ENCODE data around the gene EPS8.

EPS8 gene

DNA sequence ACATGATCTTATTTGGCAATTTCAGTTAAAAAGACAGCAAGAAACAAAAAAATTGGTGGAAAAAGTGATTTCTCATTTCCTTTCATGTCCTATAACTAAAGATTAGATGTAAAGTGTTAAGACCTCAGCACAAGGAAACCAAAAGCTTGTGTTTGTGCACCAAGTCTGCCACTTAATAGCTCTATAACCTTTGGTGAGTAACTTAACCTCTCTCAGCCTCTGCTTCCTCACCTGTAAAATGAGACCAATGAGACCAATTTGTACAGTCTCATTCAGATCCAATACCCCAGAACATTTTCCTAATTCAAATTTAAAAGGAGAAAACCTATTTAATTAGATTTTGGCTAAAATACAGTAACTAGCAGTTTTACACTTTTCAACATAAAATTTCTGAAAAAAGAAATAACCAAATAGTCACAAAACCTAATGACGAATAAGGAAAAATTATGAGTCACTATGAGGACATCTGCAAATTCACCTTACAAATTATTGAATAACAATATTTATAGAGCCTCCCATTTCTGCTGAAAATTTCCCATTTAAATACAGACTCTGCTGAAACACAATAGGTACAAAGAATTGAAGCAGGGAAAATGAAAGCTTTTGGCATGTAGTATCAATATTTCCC lies 71.1 kb downstream of the EPS8 start:
- DNase-seq (ENCODE audit: low spot score) = no peak

GRCh38 chr12:15716581-15716980 lies 72.6 kb downstream of the EPS8 start:
- no peak for DNase-seq (ENCODE audit: low spot score)

DNA sequence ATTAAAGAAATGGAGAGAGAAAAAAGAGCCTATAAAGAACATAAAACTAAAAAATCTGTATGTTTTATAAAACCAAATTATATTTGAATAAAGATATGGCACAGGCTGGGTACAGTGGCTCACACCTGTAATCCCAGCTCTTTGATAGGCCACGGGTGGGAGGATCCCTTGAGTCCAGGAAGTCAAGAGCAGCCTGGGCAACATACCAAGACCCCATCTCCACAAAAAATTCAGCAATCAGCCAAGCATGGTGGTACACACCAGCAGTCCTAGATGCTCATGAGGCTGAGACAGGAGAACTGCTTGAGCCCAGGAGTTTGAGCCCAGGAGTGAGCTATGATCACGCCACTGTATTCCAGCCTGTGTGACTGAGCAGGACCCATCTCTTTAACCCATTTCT lies 74.9 kb downstream of the EPS8 start:
- DNase-seq (ENCODE audit: low spot score) = no peak

DNA sequence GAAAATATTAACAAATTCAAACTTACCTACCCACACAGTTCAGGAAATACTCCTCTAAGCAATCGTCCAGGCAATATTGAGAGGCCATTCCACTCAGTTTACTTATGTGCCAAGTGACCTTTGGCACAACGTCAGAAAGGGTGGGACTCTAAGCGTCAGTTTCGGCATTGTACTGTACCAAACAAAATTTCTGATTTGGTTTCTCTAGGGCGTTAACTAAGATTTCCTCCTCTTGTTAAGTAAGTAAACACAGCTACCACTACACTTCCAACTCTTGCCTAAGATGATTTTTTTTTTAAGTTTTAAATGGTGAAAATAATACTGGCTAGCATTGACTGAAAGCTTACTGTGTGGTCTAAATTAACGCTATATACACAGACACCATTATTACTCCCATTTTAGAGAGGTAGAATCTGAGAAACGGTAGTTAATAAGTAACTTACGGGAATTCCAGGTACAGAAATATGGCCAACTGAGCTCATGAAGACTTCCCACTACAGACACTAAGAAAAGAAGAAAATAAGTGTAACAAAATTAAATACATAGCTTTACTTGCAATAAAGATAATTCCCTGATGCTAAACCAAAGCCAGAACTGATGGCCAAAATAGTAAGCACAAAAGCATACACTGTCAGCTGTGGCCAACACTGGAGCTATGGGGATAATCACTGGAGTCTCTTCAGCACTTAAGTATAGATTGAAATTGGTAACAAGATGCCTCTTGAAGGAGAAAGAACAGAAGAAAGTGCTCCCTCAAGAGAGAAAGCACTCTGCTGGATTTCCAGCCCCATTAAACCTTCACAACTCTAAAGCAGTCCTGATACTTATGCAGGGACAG lies 76.1 kb downstream of the EPS8 start:
- no peak for DNase-seq (ENCODE audit: low spot score)

DNA sequence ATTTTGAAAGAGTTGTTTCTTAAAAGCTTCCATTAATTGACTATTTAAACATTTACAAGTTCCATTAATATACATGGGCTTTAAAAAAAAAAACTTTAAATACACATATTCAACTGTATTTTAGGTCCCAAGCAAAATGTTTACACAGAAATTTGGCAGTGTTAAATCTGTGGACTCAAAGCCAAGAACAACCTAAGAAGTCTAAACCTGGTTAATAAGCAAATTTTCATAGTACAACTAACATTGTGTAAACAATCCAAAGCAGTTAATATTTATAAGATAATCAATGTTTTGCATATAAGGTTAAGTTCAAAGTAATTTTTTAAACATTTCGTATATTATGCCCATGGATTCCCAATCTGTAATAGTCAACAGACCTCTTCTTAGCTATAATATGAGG lies 77.0 kb downstream of the EPS8 start:
- DNase-seq (ENCODE audit: low spot score) = no peak

DNA sequence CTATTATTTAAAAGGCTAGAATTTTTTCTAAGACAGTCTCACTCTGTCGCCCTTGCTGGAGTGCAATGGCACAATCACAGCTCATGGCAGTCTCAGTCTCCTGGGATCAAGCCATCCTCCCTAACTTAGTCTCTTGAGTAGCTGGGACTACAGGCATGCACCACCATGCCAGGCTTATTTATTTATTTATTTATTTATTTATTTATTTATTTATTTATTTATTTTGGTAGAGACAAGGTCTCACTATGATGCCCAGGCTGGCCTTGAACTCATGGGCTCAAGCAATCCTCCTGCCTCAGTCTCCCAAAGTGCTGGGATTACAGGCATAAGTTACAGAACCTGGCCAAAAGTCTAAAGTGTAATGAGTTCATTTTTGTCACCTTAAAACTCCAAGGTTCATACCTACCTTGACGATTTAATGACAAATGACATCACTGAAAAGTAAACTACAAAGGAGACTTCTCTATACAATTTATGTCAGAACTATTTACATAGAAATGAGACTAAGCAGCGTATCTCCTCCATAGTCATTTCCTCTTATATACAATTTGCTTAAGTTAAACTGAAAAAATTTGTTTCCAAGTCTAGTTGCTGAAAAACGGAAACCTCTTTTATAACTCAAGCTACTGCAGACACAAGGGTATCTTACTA lies 78.2 kb downstream of the EPS8 start:
- no peak for DNase-seq (ENCODE audit: low spot score)

GRCh38 chr12:15709551-15709950 lies 79.6 kb downstream of the EPS8 start:
- DNase-seq (ENCODE audit: low spot score) = peak; percentile 61

DNA sequence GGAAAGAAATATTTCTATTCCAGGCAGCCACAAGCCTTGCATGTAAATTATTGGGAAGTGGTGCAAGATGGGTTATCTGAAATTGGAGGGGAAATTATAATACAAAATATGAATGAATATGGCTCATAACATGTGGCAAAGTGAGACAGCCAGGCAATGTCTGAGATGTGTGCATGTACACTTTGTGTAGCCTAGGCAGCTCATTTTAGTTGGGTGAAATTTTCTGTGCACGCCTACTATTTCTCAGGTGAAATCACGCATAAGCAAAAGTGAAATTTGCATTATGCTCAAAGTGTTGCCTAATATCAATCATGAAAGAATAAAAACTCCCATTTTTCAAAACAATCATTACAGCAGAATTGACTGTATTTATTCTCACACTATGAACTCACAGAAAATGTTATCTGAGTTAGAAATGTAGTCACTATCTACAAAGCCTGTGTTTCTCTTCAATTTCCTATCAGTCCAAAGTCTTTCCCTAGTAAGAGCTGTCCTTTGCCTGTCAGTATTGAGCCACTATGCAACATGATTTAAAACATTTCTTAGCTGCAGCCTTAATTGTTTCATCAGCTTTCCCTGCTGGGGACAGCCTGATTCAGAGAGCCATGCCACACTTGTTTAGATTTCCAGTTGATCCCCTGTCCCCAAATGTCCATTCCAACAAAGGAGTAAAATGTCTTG lies 80.7 kb downstream of the EPS8 start:
- DNase-seq (ENCODE audit: low spot score) = no peak

DNA sequence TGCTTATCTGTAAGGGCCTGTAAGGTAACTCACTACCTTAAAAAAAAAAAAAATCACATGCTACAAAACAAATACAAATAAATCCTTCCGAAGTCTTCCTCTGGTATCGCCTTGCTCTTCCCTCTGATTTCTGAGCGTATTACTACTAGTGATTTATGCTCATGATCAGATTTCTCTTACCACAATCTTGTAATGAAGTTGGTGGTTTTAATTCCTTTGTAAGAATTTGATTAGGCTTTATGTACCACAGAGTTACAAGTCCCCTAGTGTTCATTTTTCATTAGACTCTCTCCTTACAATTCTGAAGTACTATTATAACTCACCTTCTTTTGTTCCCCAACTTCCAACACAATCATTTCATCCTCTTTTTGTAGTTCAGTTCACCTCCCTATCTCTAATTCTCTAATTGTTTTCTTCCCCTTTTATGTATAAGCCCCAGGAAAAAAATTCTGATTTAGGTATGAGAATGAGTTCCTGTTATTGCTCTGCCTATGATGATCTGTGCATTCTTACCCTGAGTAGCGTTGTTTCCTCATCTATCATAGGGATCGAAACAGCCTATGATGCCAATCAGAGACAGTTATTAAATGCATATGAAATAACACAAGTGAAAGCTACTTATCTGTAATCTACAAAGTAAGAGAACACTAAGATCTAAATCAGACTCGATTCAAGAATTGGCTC lies 81.5 kb downstream of the EPS8 start:
- no peak for DNase-seq (ENCODE audit: low spot score)

- no peak for DNase-seq (ENCODE audit: low spot score)
These were observed 83.0 kb downstream of the EPS8 start for GRCh38 chr12:15706010-15706676.

DNA sequence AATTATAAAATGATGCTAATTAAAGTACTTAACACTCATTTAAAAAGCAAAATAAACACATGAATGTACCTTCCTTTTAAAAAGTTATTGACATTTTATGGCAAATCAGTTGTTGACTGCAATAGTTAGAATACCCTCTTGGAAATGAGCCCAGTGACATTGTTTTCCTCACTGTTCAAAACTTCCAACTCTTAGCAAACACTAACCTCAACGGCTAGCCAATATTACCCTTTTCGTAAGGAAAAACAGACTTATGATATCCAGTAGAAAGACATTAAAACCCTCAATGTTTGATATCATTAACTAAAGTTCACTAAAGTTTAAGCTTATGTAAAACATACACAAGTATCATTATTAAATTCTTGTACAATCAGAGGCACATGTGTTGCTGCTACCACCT lies 83.6 kb downstream of the EPS8 start:
- DNase-seq (ENCODE audit: low spot score) = no peak

GRCh38 chr12:15702276-15702675 lies 86.9 kb downstream of the EPS8 start:
- no peak for DNase-seq (ENCODE audit: low spot score)

DNA sequence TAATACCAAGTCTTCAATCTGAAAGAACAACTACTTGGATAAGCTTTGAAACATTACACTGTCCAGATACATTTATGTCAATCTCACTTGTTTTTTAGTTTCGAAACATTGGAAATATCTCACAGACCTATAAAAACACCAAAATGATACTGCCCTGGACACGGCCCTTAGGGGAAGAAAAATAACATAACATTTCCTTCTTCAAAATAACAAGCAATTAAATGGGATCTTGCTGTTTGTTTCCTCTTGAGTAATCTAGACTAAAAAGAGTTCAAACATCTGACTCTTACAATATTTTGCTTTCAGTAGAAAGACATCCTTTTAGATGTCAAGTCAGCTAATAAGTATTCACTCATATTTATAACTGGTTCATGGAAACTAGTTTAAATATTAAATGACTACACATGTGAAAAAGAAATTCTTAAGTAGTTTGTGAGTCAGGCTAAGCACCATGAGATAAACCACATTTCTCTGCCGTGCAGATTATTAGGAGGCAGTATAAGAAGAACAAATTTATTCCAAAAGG lies 87.5 kb downstream of the EPS8 start:
- DNase-seq (ENCODE audit: low spot score) = no peak

DNA sequence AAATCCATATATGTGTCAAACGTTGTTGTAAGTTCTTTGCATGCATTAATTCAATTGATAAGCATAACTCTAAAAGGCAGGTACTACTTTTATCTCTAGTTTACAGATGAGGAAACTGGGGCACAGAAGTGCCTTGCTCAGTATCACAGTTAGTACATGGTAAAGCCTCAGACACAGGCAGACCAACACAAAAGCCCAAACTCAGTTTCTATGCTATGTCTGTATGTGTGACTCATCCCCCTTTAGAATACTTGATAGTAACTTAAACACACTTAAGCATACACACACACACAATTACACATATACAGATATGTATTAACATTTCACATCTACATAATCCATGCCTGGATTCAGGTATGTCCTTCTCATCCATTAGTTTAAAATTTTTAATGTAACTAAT lies 88.0 kb downstream of the EPS8 start:
- DNase-seq (ENCODE audit: low spot score) = no peak

- no peak for DNase-seq (ENCODE audit: low spot score)
These were observed 88.6 kb downstream of the EPS8 start for GRCh38 chr12:15700595-15700994.

GRCh38 chr12:15699886-15700285 lies 89.3 kb downstream of the EPS8 start:
- DNase-seq (ENCODE audit: low spot score) = no peak

- no peak for DNase-seq (ENCODE audit: low spot score)
These were observed 90.8 kb downstream of the EPS8 start for GRCh38 chr12:15698377-15698871.

- DNase-seq (ENCODE audit: low spot score) = no peak
These were observed 92.0 kb downstream of the EPS8 start for GRCh38 chr12:15697201-15697600.

- no peak for DNase-seq (ENCODE audit: low spot score)
These were observed 95.8 kb downstream of the EPS8 start for GRCh38 chr12:15693228-15693911.

GRCh38 chr12:15691388-15691787 lies 97.8 kb downstream of the EPS8 start:
- DNase-seq (ENCODE audit: low spot score) = no peak
